ENCODE measurements around the gene RNF141.

DNA sequence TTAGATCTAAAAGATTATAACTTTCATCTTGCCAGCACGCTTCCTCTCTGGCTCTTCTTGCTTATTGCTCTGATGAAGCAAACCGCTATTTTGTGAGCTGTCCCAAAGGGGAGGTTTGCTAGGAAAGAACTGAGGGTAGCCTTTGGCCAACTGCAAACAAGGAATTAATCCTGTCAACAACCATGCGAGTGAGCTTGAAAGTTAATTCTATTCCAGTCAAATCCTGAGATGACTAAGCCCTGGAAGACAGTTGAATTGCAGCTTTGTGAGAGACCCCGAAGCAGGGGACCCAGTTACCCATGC lies 10.3 kb upstream of the RNF141 start:
- TF ChIP-seq, protein P1, sequence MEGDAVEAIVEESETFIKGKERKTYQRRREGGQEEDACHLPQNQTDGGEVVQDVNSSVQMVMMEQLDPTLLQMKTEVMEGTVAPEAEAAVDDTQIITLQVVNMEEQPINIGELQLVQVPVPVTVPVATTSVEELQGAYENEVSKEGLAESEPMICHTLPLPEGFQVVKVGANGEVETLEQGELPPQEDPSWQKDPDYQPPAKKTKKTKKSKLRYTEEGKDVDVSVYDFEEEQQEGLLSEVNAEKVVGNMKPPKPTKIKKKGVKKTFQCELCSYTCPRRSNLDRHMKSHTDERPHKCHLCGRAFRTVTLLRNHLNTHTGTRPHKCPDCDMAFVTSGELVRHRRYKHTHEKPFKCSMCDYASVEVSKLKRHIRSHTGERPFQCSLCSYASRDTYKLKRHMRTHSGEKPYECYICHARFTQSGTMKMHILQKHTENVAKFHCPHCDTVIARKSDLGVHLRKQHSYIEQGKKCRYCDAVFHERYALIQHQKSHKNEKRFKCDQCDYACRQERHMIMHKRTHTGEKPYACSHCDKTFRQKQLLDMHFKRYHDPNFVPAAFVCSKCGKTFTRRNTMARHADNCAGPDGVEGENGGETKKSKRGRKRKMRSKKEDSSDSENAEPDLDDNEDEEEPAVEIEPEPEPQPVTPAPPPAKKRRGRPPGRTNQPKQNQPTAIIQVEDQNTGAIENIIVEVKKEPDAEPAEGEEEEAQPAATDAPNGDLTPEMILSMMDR (conservative IDR thresholded peaks at IDR 0.05 in 1 of 2, IDR thresholded peaks at IDR 0.05 in 1 of 2; ENCODE audit: low read depth in 1 of 2, low read length in 2 of 2), result no peak
- TF ChIP-seq EZH2 (IDR thresholded peaks at IDR 0.05; ENCODE audit: low read length, missing control alignments), result no peak

Data from fibroblast of lung (primary cell).